NCI-H1930 (cell line): Measurements from ENCODE around the gene GAREM1.
"Not testable (repeated sequence)": the region's sequence is repeated elsewhere in the genome, so short reads cannot be mapped to it uniquely, and the experiment has no call there.

Experiments
- DNase-seq, 2 experiments: peaks; one replicate each; lab custom pipeline; 2025; lab: John Stamatoyannopoulos, UW

GAREM1 gene

DNA sequence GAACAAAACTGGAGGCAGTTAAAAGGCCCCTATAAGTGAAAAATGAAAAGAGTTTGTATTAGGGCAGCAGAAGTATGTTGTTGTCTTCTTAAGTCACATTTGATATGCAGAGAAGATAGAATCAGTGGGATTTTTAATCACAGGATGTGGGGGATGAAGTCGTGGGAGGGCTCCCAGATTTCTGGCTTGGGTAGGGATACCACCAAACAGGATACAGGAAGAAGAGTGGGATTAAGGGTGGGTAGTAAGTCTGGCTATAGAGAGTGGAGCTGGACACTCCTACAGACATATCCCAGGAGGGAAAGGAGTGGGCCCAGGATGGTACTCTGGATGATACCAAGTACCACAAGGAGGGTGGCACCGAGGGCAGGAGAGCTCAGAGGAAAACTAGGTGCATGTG, 99.3 kb downstream of the GAREM1 start:
- no peak for DNase-seq

- no peak for DNase-seq
Measured at GRCh38 chr18:32368991-32369390, 101.7 kb downstream of the GAREM1 start.

DNA sequence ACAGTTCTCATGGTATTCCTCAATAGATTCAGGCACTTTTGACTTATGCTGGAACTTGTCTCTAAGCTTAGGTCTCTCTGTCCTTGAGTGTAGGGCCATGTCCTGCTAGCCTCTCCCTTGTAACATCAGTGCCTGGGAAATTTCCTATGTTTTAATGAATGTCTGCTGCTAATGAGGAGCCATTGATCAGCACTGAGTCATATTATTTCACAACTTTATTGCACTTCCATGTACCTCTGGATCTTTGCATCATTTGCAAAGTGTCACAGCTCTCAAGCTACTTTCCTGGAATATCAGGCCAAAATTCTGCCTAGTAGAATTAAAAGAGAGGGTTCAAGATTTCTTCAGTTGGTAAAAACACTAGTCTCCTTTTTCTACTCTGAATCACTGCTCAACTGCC, 102.5 kb downstream of the GAREM1 start:
- no peak for DNase-seq

DNA sequence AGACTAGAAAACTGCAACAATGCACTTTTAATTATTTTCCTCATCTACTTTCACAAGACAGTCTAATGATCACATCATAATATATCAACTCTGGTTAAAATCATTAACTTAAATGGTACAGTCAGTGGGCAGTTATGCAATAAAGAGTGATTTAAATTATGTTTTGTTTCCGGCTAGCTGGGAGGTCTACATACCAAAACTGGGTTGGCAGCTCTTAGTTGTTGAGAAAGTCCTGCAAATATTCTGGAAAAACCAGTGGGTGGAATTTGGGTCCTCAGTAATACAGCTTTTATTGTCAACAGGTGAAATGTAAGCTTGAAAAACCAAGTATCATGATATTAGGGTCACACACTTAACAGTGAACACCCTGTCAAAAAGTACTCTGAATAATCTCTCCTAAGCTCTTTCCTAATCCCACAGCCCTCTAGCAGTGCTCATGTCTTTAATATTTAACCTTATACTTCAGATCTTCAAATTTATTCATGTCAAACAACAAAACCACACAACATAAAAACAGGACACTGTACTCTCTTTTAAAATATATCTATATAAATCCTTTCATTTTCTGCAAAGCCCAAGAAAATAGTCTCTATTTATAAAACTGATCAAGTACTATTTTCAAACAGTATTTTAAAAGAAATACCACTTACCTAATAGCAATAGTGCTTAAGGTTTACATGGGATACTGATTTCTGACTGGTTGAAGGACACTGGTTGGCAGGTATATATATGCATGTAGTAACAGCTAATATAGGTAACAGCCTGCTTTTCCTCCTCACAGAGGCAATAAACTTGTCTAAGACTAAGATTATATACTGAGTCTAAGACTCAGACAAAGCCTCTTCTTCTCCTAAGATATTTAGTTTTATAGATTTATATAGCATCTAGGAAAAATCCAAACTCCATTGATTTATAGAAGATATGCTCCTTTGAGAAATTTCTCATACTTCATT, 103.8 kb downstream of the GAREM1 start:
- DNase-seq = no peak

DNA sequence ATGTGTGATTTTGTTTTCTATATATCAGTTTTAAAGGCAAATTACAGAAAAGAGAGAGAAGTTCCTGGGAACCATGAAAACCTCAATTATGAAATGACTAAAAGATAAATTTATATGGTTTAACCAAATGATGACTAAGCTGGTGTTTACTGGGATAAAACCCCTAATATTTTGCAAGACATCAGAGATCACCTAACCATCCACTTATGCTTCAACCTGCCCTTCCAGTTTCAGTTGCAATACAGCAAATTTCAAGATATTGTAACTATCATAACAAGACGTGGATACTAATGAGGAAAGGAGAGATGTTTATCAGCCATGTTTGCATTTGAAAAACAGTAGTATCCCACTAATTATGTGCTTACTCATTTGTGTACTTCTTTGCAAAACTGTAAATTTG, 108.2 kb downstream of the GAREM1 start:
- DNase-seq = no peak

DNA sequence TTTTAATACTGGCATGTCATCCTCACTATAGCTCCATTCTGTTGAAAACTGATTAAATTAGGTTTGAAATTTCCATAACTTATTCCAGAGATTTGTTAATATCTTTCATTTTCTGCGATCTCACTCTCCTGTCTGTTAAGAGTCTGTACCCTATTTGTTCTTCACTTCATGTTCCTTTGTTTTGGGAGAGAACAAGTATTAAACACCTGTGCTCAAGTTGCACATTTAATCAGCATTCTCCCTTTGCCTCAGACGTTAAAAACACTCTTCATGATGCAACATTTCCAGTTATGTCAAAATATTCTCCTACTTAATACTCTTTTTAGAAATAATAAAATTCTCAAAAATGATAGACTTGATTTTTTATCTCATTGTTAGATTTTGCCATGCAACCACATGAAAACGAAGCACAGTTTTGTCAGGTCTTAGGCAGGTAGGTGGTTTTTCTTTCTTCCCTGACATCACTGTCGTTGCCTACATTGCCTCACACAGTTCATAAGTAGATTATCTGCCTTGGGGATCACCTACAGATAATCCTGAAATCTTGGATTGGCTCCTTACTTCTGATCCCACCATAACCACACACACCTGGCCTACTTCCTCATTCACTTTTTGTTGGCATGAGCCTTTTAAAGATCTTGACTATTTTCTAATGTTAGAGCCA, 109.9 kb downstream of the GAREM1 start:
- no peak for DNase-seq

GRCh38 chr18:32358529-32358928, 112.2 kb downstream of the GAREM1 start:
- no peak for DNase-seq

- no peak for DNase-seq
Measured at GRCh38 chr18:32358075-32358474, 112.6 kb downstream of the GAREM1 start.

DNA sequence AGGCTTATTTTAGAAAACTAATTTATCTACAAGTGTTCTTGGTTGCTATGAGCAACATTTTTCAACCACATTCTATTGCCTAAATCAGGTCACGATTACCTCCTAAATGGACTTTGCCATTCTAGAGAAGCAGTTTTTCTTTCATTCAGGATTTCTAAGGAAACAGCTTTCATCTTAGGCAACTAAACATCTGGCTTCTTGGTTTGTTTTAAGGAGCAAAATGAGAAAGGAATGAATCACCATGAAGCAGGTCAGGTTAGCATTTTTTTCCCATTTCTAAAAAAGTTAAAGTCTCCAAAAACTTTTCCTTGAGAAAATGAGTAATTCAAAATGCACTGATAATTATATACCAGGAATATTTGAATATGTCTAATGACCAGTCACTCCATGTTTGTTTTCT, 114.8 kb downstream of the GAREM1 start:
- DNase-seq = no peak

DNA sequence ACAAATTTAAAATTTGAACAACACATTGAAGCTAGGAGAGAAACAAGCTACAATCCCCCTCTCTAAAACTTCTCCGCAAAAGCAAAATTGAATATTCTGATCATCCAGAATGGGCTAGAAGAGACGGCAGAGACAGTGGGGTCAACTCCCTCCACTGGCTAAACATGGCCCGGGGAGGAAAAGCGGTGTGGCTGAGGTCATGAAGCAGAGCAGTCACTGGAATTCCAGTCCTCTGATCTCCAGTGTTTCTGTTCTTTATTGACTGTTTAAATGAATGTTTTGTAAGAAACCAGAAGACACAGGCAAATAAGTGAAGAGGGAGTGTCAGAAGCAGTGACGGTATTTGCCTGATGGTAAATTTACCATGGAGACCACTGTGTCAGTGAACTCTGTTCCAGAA, 116.2 kb downstream of the GAREM1 start:
- no peak for DNase-seq

DNA sequence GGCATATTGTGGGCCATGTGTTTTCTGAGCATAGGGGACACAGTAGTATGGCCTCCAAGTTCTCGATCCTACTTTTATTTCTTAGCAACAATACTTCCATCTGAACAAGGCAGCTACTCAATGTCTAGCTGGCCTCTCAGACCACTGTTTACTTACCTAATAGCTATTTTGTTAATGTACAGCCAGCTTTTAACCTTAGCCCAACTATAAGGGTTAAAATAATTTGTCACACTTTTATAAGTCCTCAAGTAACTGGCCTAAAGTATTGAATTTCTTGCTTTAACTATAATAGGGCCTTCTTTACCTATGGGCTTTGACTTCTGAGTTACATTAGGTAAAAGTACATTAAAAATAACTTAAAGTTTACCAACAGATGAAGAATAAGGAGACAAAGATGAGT, 117.4 kb downstream of the GAREM1 start:
- no peak for DNase-seq

DNA sequence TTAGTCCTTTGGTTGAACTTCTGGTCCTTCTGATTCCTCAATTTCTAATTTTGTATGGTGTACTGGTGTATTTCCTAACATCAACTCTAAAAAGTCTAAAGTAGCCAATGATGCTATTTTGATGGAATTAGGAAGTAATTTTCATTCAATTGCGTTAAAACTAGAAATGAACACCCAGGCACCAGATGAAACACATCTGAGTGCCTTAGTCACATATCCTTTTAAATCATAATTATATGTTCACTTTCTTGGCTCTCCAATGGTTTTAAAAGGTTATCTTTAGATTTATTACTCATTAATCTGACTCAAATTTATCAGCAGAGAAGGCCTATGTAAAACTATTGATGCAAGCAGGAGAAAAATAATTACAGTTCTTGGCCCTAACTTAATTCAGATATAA, 119.7 kb downstream of the GAREM1 start:
- DNase-seq = no peak

GRCh38 chr18:32349728-32350395, 120.8 kb downstream of the GAREM1 start:
- DNase-seq = no peak

DNA sequence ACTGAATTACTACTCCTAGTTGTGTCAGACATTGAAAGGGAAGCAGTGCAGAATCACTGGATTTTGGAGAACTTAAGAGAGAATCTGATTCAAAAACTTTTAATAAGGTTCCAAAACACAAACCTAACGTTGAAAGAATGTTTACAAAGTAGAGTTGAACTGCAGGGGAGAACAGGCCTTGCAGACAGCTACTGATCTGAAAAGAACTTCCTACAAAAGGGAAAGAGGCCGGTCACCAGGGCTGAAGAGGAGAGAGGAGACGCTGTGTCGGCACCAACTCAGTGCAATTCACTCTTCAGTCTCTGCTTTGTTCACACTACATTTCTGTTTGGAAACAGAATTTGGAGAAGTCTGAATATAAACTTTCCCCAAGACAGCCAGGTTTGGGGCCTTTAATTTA, 124.0 kb downstream of the GAREM1 start:
- no peak for DNase-seq

- no peak for DNase-seq
Measured at GRCh38 chr18:32343634-32344033, 127.0 kb downstream of the GAREM1 start.

DNA sequence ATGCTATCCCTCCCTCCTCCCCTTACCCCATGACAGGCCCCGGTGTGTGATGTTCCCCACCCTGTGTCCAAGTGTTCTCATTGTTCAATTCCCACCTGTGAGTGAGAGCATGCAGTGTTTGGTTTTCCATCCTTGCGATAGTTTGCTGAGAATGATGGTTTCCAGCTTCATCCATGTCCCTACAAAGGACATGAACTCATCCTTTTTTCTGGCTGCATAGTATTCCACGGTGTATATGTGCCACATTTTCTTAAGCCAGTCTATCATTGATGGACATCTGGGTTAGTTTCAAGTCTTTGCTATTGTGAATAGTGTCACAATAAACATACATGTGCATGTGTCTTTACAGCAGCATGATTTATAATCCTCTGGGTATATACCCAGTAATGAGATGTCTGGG, 129.6 kb downstream of the GAREM1 start:
- DNase-seq = not testable (repeated sequence)

GRCh38 chr18:32339045-32339444, 131.6 kb downstream of the GAREM1 start:
- no peak for DNase-seq

- no peak for DNase-seq
Measured at GRCh38 chr18:32337821-32338220, 132.9 kb downstream of the GAREM1 start.

DNA sequence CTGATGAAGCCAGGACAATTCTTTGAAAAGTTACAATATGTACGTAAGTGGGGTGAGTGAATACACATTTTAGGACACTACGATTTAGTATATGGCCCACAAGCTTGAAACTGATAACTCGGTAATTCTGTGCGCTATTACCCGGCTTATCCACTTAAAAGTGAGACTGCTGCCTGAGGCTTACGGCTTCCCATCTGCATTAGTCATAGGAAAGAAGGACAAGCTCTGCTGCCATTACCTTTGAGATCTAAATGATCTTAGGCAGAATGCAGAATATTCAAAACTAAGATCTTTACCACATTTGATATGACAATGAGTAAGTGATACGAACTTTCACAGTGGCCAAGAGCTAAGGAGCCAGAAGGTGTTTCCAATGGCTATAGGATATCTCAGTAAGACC, 133.3 kb downstream of the GAREM1 start:
- DNase-seq = no peak

- DNase-seq = no peak
Measured at GRCh38 chr18:32335228-32335627, 135.5 kb downstream of the GAREM1 start.

GRCh38 chr18:32333781-32334180, 136.9 kb downstream of the GAREM1 start:
- peak; percentile 20 to 26 for DNase-seq

DNA sequence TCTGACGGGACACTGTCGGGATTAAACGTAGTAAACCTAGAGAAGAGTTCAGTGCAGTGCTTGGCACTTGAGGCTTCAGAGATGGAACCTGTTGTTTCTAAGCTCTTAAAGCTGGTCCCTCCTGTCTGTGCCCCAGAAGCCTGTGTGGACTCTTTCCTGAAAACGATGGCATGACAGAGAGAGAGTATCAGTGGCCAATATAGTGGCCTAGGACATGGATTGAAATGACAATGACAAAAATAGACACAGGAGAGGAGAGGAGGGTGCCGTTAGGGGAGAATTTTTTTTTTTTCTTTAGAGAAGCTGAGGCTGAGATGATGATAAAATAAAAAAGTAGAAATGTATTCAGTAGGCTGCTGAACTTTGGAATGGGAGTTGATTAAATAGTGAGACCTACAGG, 138.0 kb downstream of the GAREM1 start:
- DNase-seq = no peak

GRCh38 chr18:32328974-32329373, 141.7 kb downstream of the GAREM1 start:
- DNase-seq = no peak
